Lower leg skin (tissue), 3 donors: Measurements from ENCODE around the gene KRTAP10-6.

Source experiments
- CTCF ChIP-seq, 3 donors: fragments of 450-650 bp; IDR thresholded peaks; one replicate each; pipeline ENCODE4 v1.5.1; 2016; ENCODE audit warnings: antibody characterized with exemption in 3 of 3, mild to moderate bottlenecking in 3 of 3, moderate library complexity in 2 of 3
- POLR2A ChIP-seq, 2 donors: fragments of 450-650 bp; IDR thresholded peaks; one replicate each; pipeline ENCODE4 v1.6.1; 2016 to 2017; ENCODE audit warnings: antibody characterized with exemption in 2 of 2, mild to moderate bottlenecking in 1 of 2, moderate library complexity in 1 of 2

- TF ChIP-seq CTCF (IDR thresholded peaks at IDR 0.05) = no peak
- no peak for TF ChIP-seq POLR2A (IDR thresholded peaks at IDR 0.05)
These were observed 24.3 kb upstream of the KRTAP10-6 start for GRCh38 chr21:44616591-44616926.
